Tibial nerve (tissue), 4 donors: ENCODE data around the gene ZDHHC4. TPM values are rescaled to one million over a fixed set of nuclear protein-coding genes. Genes with fewer than 3 reads are reported as not detected.

ENCODE experiments used
- DNase-seq, 2 donors: peaks; one replicate each; pipeline ENCODE4 v3.0.0-alpha.2; 2019; ENCODE audit warnings: low spot score in 2 of 2
- H3K27ac ChIP-seq, 4 donors: fragments of 200-600 bp; sonication (generic) in 3 of 4; one replicate each; pipeline ENCODE4 v1.5.1; 2017 to 2019; ENCODE audit warnings: mild to moderate bottlenecking in 1 of 4
- H3K27me3 ChIP-seq, 2 donors: fragments of 200-600 bp; sonication (generic) in 1 of 2; one replicate each; pipeline versions ENCODE4 v1.5.1 to v1.6.0; 2017 to 2019
- H3K36me3 ChIP-seq, 3 donors: fragments of 200-600 bp; sonication (generic); one replicate each; pipeline ENCODE4 v1.5.1; 2018 to 2019
- H3K4me1 ChIP-seq, 4 donors: fragments of 200-600 bp; sonication (generic) in 3 of 4; one replicate each; pipeline ENCODE4 v1.5.1; 2017 to 2019
- H3K4me3 ChIP-seq, 4 donors: fragments of 200-600 bp; sonication (generic) in 3 of 4; one replicate each; pipeline ENCODE4 v1.5.1; 2017 to 2019; ENCODE audit warnings: mild to moderate bottlenecking in 1 of 4, moderate library complexity in 1 of 4
- H3K9me3 ChIP-seq, 4 donors: fragments of 200-600 bp; sonication (generic) in 3 of 4; one replicate each; pipeline ENCODE4 v1.5.1; 2017 to 2019
- EP300 ChIP-seq, 2 donors: sonication (generic); formaldehyde crosslinking; IDR thresholded peaks; one replicate each; pipeline ENCODE4 v1.6.1; 2017; ENCODE audit warnings: antibody characterized with exemption in 2 of 2, mild to moderate bottlenecking in 1 of 2
- POLR2A ChIP-seq, 2 donors: fragments of 450-650 bp; IDR thresholded peaks; one replicate each; pipeline ENCODE4 v1.6.1; 2017; ENCODE audit warnings: antibody characterized with exemption in 2 of 2, mild to moderate bottlenecking in 2 of 2, moderate library complexity in 2 of 2
- WGBS, 2 donors: methylation state at CpG; one replicate each; pipeline ENCODE4 v1.1.5; 2018; 5-methylcytosine and 5-hydroxymethylcytosine counted together
- total RNA-seq, 4 donors: library from RNA; depleted of rRNA; stranded (reverse); fragments of >200 nt; gene quantifications; one replicate each; pipeline ENCODE4 v1.1.0, GENCODE V29; 2016
- TF ChIP-seq, protein P1 (sequence below), 5 experiments: fragments of 200-600 bp in 3 of 5; fragments of 450-650 bp in 2 of 5; sonication (generic) in 3 of 5; IDR thresholded peaks; one replicate each; pipeline ENCODE4 v1.5.1; 2016 to 2019; ENCODE audit warnings: antibody characterized with exemption in 5 of 5, mild to moderate bottlenecking in 3 of 5, moderate library complexity in 2 of 5

The ZDHHC4 gene
- total RNA-seq, 4 donors from 2014 or later, result 38.1 to 48.3 (median 43.2) TPM

DNA sequence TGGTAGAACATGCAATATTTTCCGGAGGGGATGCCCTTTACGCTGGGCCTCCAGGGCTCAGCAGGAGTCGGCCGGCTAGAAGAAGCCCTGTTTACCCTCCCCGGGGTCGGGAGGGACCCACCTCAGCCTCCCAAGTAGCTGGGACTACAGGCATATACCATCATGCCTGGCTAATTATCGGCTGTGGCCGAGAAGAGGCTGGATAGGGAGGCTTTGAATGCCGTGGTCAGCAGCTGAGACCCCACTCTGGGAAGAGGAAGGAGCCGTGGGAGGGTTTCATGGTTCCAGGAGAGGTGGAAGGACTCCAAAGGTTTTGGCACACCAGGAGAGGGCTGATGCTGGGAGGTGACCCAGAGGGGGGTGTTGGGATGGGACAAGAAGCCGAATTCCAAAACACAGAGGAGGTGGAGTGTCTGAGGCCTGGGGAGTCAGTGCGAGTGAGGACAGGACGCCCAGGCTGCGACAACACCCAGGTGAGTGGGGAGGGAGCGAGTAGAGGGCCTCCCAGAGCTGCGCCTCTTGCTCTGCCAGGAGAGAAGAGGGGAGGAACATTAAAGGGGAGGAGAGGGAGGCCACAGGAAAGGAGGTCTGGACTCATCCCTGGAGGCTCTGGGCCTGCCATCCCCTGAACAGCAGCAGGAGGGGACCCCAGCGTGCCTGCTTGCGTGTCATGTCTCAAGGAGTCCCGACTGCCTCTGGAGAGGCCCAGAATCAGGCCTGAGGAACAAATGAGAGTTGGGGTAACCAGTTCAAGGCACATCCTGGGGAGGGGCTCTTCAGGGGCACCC is 45.6 kb upstream of the ZDHHC4 start:
- DNase-seq, result no peak
- peaks cover 0 to 98% of the 10 kb centered on the region in 2 donors for H3K27me3 ChIP-seq
- H3K36me3 ChIP-seq, result no peaks in the 10 kb centered on the region
- TF ChIP-seq, protein P1, sequence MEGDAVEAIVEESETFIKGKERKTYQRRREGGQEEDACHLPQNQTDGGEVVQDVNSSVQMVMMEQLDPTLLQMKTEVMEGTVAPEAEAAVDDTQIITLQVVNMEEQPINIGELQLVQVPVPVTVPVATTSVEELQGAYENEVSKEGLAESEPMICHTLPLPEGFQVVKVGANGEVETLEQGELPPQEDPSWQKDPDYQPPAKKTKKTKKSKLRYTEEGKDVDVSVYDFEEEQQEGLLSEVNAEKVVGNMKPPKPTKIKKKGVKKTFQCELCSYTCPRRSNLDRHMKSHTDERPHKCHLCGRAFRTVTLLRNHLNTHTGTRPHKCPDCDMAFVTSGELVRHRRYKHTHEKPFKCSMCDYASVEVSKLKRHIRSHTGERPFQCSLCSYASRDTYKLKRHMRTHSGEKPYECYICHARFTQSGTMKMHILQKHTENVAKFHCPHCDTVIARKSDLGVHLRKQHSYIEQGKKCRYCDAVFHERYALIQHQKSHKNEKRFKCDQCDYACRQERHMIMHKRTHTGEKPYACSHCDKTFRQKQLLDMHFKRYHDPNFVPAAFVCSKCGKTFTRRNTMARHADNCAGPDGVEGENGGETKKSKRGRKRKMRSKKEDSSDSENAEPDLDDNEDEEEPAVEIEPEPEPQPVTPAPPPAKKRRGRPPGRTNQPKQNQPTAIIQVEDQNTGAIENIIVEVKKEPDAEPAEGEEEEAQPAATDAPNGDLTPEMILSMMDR (IDR thresholded peaks at IDR 0.05), result no peak
- TF ChIP-seq POLR2A (IDR thresholded peaks at IDR 0.05), result no peak
- 31 to 35% methylated on average over 18 to 19 of the region's 19 CpGs for WGBS, 2 donors
- H3K4me3 ChIP-seq, result peak overlapping the region in 1 of 4 donors; percentile 42
- H3K4me1 ChIP-seq, result peaks cover 0 to 20% (median 3%) of the 10 kb centered on the region in 4 donors
- no peaks in the 10 kb centered on the region for H3K9me3 ChIP-seq
- H3K27ac ChIP-seq, result no peak overlapping the region

DNA sequence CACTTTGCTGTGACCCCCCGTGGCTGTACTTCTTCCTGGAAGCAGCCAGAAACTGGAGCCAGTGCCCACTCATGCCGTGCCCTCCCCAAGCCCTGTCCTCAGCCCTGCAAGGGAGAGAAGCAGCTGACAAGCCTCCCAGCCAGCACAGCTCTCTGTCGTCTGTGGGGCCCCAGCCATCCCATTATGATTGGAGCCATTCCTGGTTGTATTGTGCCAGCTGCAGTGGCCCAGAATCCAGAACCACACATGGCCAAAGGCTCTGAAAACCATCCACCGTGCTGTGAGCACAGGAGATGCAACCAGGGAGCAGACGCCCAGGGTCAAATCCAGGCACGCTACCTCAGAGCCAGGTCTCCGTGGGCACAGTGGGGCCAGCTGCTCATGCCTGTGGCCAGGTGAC is 44.7 kb upstream of the ZDHHC4 start:
- Histone ChIP-seq H3K4me3 (no peak overlapping the region), H3K27me3 (peaks cover 0 to 98% of the 10 kb centered on the region in 2 donors), H3K4me1 (peaks cover 0 to 21% (median 3%) of the 10 kb centered on the region in 4 donors), H3K27ac (no peak overlapping the region), H3K9me3 (no peaks in the 10 kb centered on the region), H3K36me3 (no peaks in the 10 kb centered on the region)
- no peak for TF ChIP-seq POLR2A (IDR thresholded peaks at IDR 0.05)
- TF ChIP-seq, protein P1 (IDR thresholded peaks at IDR 0.05), result no peak
- no peak for TF ChIP-seq EP300 (IDR thresholded peaks at IDR 0.05)
- no peak for DNase-seq
- 44 to 45% methylated on average over 3 to 7 of the region's 7 CpGs for WGBS, 2 donors

DNA sequence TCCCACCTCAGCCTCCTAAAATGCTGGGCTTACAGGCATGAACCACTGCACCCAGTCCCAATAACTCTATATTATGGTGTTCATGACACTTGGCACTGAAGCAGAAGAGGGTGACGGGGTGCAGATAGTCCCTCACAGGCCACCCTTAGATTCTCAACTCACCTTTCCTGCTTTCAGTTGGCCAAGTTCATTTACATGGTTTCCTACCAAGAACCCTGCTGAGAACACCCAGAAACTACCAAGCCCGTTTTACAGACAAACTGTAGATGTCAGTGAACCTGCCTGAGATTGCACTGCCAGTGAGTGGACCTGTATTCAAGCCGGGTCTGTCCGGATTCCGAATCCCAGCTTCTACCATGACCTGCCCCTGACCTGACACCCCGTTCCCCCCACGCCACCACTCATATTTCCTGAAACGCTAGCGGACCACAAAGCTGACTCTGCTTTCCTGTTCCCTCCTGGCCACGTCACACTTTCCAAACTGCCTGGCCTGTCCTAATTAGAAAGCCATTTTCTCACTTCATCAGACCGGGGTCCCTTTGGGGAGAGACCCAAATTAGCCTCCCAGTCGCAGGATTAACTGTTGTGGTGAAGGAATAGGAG is 43.3 kb upstream of the ZDHHC4 start:
- H3K27ac ChIP-seq, result no peak overlapping the region
- no peaks in the 10 kb centered on the region for H3K36me3 ChIP-seq
- no peak for DNase-seq
- WGBS, 2 donors, result 24 to 40% methylated on average over 12 of the region's 12 CpGs
- H3K9me3 ChIP-seq, result no peaks in the 10 kb centered on the region
- TF ChIP-seq POLR2A (IDR thresholded peaks at IDR 0.05), result no peak
- TF ChIP-seq, protein P1 (IDR thresholded peaks at IDR 0.05), result no peak
- no peak for TF ChIP-seq EP300 (IDR thresholded peaks at IDR 0.05)
- H3K27me3 ChIP-seq, result peaks cover 0 to 98% of the 10 kb centered on the region in 2 donors
- no peak overlapping the region for H3K4me3 ChIP-seq
- peaks cover 0 to 21% (median 3%) of the 10 kb centered on the region in 4 donors for H3K4me1 ChIP-seq

DNA sequence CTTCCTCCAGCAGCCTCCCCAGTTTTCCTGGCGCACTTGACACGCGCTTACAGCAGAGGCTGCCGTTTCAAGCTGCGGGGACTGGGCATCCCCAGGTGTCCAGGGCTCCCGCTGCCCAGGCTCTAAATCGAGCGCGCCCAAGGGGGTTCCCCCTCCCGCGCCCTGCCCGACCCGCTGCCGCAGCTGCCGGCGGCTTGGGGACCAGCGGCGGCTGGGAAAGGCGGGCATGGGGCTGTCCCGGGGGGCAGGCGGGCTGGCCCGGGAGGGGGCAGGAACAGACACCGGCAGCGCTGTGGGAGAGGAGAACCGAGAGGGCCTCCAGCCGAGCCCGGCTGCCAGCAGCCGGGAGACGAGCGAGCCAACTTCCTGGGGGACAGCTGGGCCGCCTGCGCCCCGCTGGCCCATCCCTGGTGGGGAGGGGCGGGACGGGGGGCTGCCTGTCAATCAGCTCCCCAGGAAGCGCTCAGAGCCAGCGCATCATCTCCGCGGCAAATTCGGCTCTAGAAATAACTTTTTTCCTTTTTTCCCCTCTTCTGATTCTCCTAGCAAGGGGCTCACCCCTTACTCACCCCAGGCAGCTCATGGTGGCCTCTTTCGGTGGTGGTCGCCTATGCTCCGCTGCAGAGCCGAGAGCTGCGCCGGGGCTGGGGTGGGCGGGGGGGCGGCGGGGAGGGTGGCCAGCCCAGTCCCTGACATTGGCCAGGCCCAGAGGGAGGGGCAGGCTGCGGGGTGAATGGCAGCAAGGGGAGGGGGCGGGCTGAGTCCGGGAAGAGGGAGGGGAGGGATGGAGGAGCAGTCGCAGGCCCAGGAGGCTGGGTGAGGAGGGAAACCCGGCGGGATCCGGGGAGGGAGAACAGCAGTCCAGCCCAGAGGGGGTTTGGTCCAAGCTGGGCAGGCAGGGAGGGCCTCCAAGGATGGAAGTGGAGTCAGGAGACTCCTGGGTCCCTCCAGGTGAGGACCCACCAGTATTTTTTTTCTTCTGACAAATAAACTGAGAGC is 40.7 kb upstream of the ZDHHC4 start:
- no peak for TF ChIP-seq POLR2A (IDR thresholded peaks at IDR 0.05)
- no peak for TF ChIP-seq EP300 (IDR thresholded peaks at IDR 0.05)
- TF ChIP-seq, protein P1 (IDR thresholded peaks at IDR 0.05), result no peak
- Histone ChIP-seq H3K27ac (no peak overlapping the region), H3K4me1 (peaks cover 0 to 11% (median 3%) of the 10 kb centered on the region in 4 donors), H3K9me3 (no peaks in the 10 kb centered on the region), H3K4me3 (peak overlapping the region in 2 of 4 donors; percentile 3 to 30), H3K36me3 (no peaks in the 10 kb centered on the region), H3K27me3 (peaks cover 0 to 85% of the 10 kb centered on the region in 2 donors)
- no peak for DNase-seq
- WGBS, 2 donors, result 1 to 3% methylated on average over 26 to 50 of the region's 56 CpGs
